RPMI8226 (cell line): ENCODE measurements around the gene RAB4B.
A peak's percentile ranks its signal among the peaks of the same experiment; 100 is the strongest.
"Not testable (repeated sequence)": the region's sequence is repeated elsewhere in the genome, so short reads cannot be mapped to it uniquely, and the experiment has no call there.

Experiments
- DNase-seq: peaks from one replicate; pipeline ENCODE4 v3.0.0-alpha.2; 2015

RAB4B gene

GRCh38 chr19:40777937-40778705, at the start of gene RAB4B:
RAB4B (plus strand) TSS chr19:40778247; CDS start chr19:40778376, 129 bp downstream.
- peak; percentile 98 for DNase-seq

- DNase-seq: not testable (repeated sequence)
Measured at GRCh38 chr19:40730065-40730464, 48.0 kb upstream of the RAB4B start.

GRCh38 chr19:40732304-40732703, 45.7 kb upstream of the RAB4B start:
- not testable (repeated sequence) for DNase-seq

GRCh38 chr19:40733149-40733548, 44.9 kb upstream of the RAB4B start:
- DNase-seq: no peak

- no peak for DNase-seq
Measured at GRCh38 chr19:40735013-40735771, 42.9 kb upstream of the RAB4B start.

- no peak for DNase-seq
Measured at GRCh38 chr19:40736661-40737060, 41.4 kb upstream of the RAB4B start.

GRCh38 chr19:40737102-40737644, 40.9 kb upstream of the RAB4B start:
- DNase-seq: no peak

GRCh38 chr19:40739030-40739839, 38.8 kb upstream of the RAB4B start:
- no peak for DNase-seq

- DNase-seq: no peak
Measured at GRCh38 chr19:40739871-40740703, 38.0 kb upstream of the RAB4B start.

GRCh38 chr19:40740747-40741146, 37.3 kb upstream of the RAB4B start:
- no peak for DNase-seq

GRCh38 chr19:40741527-40742390, 36.3 kb upstream of the RAB4B start:
- no peak for DNase-seq

- no peak for DNase-seq
Measured at GRCh38 chr19:40742477-40742876, 35.6 kb upstream of the RAB4B start.

GRCh38 chr19:40742886-40743285, 35.2 kb upstream of the RAB4B start:
- DNase-seq: no peak

- no peak for DNase-seq
Measured at GRCh38 chr19:40743926-40744325, 34.1 kb upstream of the RAB4B start.

- no peak for DNase-seq
Measured at GRCh38 chr19:40744554-40745401, 33.3 kb upstream of the RAB4B start.

GRCh38 chr19:40745402-40745780, 32.7 kb upstream of the RAB4B start:
- DNase-seq: no peak

- no peak for DNase-seq
Measured at GRCh38 chr19:40747536-40747935, 30.5 kb upstream of the RAB4B start.

GRCh38 chr19:40750058-40750873, 27.8 kb upstream of the RAB4B start, which contains the start of gene ACTMAP:
ACTMAP (minus strand) TSS chr19:40750477; CDS start chr19:40749803, 674 bp downstream.
- peak; percentile 98 for DNase-seq
